Gastroesophageal sphincter (tissue), 4 donors: Measurements from ENCODE around the gene TNNT3. TPM values are rescaled to one million over a fixed set of nuclear protein-coding genes. Genes with fewer than 3 reads are reported as not detected.
A peak's percentile ranks its signal among the peaks of the same experiment; 100 is the strongest.

Source experiments
- ATAC-seq: fragments of 150-250 bp; one replicate; pipeline ENCODE4 v1.9.1; 2016; ENCODE audit warnings: mild to moderate bottlenecking, moderate library complexity
- H3K27ac ChIP-seq, 4 donors: fragments of 200-600 bp; sonication (generic) in 3 of 4; 1 replicate in 3 of 4; 2 replicates in 1 of 4; pipeline ENCODE4 v1.5.1; 2016 to 2019
- H3K27me3 ChIP-seq: fragments of 200-600 bp; sonication (generic); one replicate; pipeline ENCODE4 v1.5.1; 2019
- H3K36me3 ChIP-seq, 2 donors: fragments of 200-600 bp; sonication (generic); one replicate each; pipeline ENCODE4 v1.5.1; 2019; ENCODE audit warnings: control low read depth in 1 of 2
- H3K4me1 ChIP-seq, 3 donors: fragments of 200-600 bp; sonication (generic); 1 replicate in 2 of 3; 2 replicates in 1 of 3; pipeline ENCODE4 v1.5.1; 2016 to 2019; ENCODE audit warnings: control low read depth in 2 of 3
- H3K4me3 ChIP-seq, 2 donors: fragments of 200-600 bp; sonication (generic); one replicate each; pipeline ENCODE4 v1.5.1; 2019; ENCODE audit warnings: mild to moderate bottlenecking in 1 of 2, moderate library complexity in 1 of 2
- H3K9me3 ChIP-seq, 3 donors: fragments of 200-600 bp; sonication (generic); one replicate each; pipeline ENCODE4 v1.5.1; 2017 to 2019; ENCODE audit warnings: control low read depth in 2 of 3
- EP300 ChIP-seq: sonication (generic); formaldehyde crosslinking; IDR thresholded peaks from one replicate; pipeline ENCODE4 v1.6.1; 2017; ENCODE audit warnings: antibody characterized with exemption, mild to moderate bottlenecking
- POLR2A ChIP-seq, 2 donors: fragments of 450-650 bp; IDR thresholded peaks; one replicate each; pipeline ENCODE4 v1.6.1; 2017; ENCODE audit warnings: antibody characterized with exemption in 2 of 2, mild to moderate bottlenecking in 2 of 2, moderate library complexity in 1 of 2
- POLR2AphosphoS5 ChIP-seq: sonication (generic); formaldehyde crosslinking; IDR thresholded peaks from one replicate; pipeline ENCODE4 v1.6.1; 2017; ENCODE audit warnings: antibody characterized with exemption
- WGBS, 2 donors: methylation state at CpG; one replicate each; pipeline ENCODE4 v1.1.5; 2018; ENCODE audit warnings: low coverage in 1 of 2; 5-methylcytosine and 5-hydroxymethylcytosine counted together
- total RNA-seq, 4 donors: library from RNA; depleted of rRNA; stranded (reverse); fragments of >200 nt; gene quantifications; one replicate each; pipeline ENCODE4 v1.1.0, GENCODE V29; 2016
- TF ChIP-seq, protein P1 (sequence below), 4 experiments: fragments of 200-600 bp in 2 of 4; fragments of 450-650 bp in 2 of 4; sonication (generic) in 1 of 4; IDR thresholded peaks; one replicate each; pipeline ENCODE4 v1.5.1; 2017 to 2019; ENCODE audit warnings: antibody characterized with exemption in 4 of 4, mild to moderate bottlenecking in 2 of 4, moderate library complexity in 2 of 4

Gene TNNT3
- total RNA-seq, 4 donors from 2014 or later = 1.7 to 4.3 (median 2.5) TPM

GRCh38 chr11:1906611-1907423, 12.7 kb upstream of the TNNT3 start:
- H3K4me1 ChIP-seq = peaks cover 0 to 31% (median 2%) of the 10 kb centered on the region in 3 donors
- H3K4me3 ChIP-seq = no peak overlapping the region
- WGBS, 2 donors = 72% methylated on average over 11 of the region's 14 CpGs; no CpG with 5 or more reads in 1 of the 2 donors
- TF ChIP-seq POLR2A (IDR thresholded peaks at IDR 0.05) = no peak
- TF ChIP-seq, protein P1, sequence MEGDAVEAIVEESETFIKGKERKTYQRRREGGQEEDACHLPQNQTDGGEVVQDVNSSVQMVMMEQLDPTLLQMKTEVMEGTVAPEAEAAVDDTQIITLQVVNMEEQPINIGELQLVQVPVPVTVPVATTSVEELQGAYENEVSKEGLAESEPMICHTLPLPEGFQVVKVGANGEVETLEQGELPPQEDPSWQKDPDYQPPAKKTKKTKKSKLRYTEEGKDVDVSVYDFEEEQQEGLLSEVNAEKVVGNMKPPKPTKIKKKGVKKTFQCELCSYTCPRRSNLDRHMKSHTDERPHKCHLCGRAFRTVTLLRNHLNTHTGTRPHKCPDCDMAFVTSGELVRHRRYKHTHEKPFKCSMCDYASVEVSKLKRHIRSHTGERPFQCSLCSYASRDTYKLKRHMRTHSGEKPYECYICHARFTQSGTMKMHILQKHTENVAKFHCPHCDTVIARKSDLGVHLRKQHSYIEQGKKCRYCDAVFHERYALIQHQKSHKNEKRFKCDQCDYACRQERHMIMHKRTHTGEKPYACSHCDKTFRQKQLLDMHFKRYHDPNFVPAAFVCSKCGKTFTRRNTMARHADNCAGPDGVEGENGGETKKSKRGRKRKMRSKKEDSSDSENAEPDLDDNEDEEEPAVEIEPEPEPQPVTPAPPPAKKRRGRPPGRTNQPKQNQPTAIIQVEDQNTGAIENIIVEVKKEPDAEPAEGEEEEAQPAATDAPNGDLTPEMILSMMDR (IDR thresholded peaks at IDR 0.05) = no peak
- no peak for TF ChIP-seq POLR2AphosphoS5
- no peak for TF ChIP-seq EP300
- no peak for ATAC-seq
- peak overlapping the region in 3 of 4 donors; percentile 63 to 80 (median 77) for H3K27ac ChIP-seq
- H3K9me3 ChIP-seq = no peaks in the 10 kb centered on the region
- no peaks in the 10 kb centered on the region for H3K27me3 ChIP-seq
- no peaks in the 10 kb centered on the region for H3K36me3 ChIP-seq

GRCh38 chr11:1908618-1909017, 10.9 kb upstream of the TNNT3 start:
- TF ChIP-seq, protein P1 (IDR thresholded peaks at IDR 0.05) = no peak
- TF ChIP-seq POLR2AphosphoS5 (no peak), POLR2A (IDR thresholded peaks at IDR 0.05) (no peak), EP300 (no peak)
- WGBS, 2 donors = 12 to 20% methylated on average over 7 to 9 of the region's 9 CpGs
- no peak for ATAC-seq
- H3K4me1 ChIP-seq = peaks cover 0 to 31% (median 2%) of the 10 kb centered on the region in 3 donors
- no peaks in the 10 kb centered on the region for H3K9me3 ChIP-seq
- peak overlapping the region in 3 of 4 donors; percentile 57 to 77 (median 63) for H3K27ac ChIP-seq
- H3K4me3 ChIP-seq = peak overlapping the region in 1 of 2 donors; percentile 1
- no peaks in the 10 kb centered on the region for H3K27me3 ChIP-seq
- no peaks in the 10 kb centered on the region for H3K36me3 ChIP-seq

DNA sequence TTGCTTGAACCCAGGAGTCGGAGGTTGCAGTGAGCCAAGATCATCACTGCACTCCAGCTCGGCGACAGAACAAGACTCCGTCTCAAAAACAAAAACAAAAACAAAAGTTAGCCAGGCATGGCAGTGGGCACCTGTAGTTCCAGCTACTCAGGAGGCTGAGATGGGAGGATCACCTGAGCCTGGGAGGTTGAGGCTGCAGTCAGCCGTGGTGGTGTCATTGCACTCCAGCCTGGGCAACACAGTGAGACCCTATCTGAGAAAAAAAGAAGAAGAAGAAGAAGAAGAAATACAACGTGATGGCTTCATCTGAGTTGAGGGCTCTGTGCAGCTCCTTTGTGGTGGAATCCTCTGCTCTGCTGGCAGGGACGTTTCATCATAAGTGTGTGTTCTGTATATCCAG, 10.0 kb upstream of the TNNT3 start:
- no peaks in the 10 kb centered on the region for H3K36me3 ChIP-seq
- no peak for TF ChIP-seq POLR2AphosphoS5
- TF ChIP-seq EP300 = no peak
- TF ChIP-seq, protein P1 (IDR thresholded peaks at IDR 0.05) = no peak
- TF ChIP-seq POLR2A (IDR thresholded peaks at IDR 0.05) = no peak
- peaks cover 0 to 31% (median 2%) of the 10 kb centered on the region in 3 donors for H3K4me1 ChIP-seq
- WGBS, 2 donors = 93 to 96% methylated on average over 4 to 7 of the region's 7 CpGs
- H3K27ac ChIP-seq = peak overlapping the region in 3 of 4 donors; percentile 57 to 77 (median 63)
- no peak for ATAC-seq
- H3K27me3 ChIP-seq = no peaks in the 10 kb centered on the region
- no peaks in the 10 kb centered on the region for H3K9me3 ChIP-seq
- no peak overlapping the region for H3K4me3 ChIP-seq

DNA sequence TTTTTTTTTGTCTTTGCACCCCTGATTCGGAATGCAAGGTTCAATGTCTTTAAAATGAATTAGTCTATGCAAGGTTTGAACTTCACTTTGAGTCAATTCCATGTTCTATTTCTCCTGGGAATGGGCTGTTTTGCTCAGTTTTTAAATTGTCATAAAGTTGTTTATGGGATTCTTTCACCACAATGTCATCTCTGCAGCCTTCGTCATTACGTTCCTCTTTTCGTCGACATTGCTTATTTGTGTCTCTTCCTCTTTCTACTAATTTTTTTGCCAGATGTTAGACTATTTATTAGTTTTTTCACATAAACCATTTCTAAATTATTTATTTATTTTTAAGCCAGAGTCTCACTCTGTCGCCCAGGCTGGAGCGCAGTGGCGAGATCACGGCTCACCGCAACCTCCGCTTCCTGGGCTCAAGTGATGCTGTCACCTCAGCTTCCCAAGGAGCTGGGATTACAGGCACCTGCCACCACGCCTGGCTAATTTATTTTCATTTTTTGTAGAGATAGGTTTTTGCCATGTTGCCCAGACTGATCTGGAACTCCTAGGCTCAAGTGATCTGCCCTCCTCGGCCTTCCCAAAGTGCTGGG, 7.1 kb upstream of the TNNT3 start:
- no peaks in the 10 kb centered on the region for H3K9me3 ChIP-seq
- no peak overlapping the region for H3K4me3 ChIP-seq
- ATAC-seq = no peak
- no peak overlapping the region for H3K27ac ChIP-seq
- WGBS, 2 donors = 74 to 77% methylated on average over 10 to 13 of the region's 13 CpGs
- no peaks in the 10 kb centered on the region for H3K36me3 ChIP-seq
- H3K4me1 ChIP-seq = peaks cover 0 to 20% (median 4%) of the 10 kb centered on the region in 3 donors
- TF ChIP-seq POLR2A (IDR thresholded peaks at IDR 0.05) (no peak), EP300 (no peak), POLR2AphosphoS5 (no peak)
- TF ChIP-seq, protein P1 (IDR thresholded peaks at IDR 0.05) = no peak
- no peaks in the 10 kb centered on the region for H3K27me3 ChIP-seq
